ENCODE measurements around the gene SMIM27. TPM values are rescaled to one million over a fixed set of nuclear protein-coding genes. Genes with fewer than 3 reads are reported as not detected.
"Not testable (repeated sequence)": the region's sequence is repeated elsewhere in the genome, so short reads cannot be mapped to it uniquely, and the experiment has no call there.

Gene SMIM27
- total RNA-seq, 1 experiment from 2014 or later = 3.5 TPM

GRCh38 chr9:32581512-32582143, 29.5 kb downstream of the SMIM27 start:
- no peak for DNase-seq (ENCODE audit: low read depth)
- in situ Hi-C loops (cut with HindIII; ENCODE audit: low pct_unique_long_range_greater_than_20kb, low sequenced_read_pairs) = no loop called here

- DNase-seq (ENCODE audit: low read depth) = no peak
- in situ Hi-C loops (cut with HindIII; ENCODE audit: low pct_unique_long_range_greater_than_20kb, low sequenced_read_pairs) = no loop called here
Observed at GRCh38 chr9:32584784-32585183, 32.7 kb downstream of the SMIM27 start.

GRCh38 chr9:32587901-32588300, 35.8 kb downstream of the SMIM27 start:
- in situ Hi-C loops (cut with HindIII; ENCODE audit: low pct_unique_long_range_greater_than_20kb, low sequenced_read_pairs) = no loop called here
- DNase-seq (ENCODE audit: low read depth) = no peak

- DNase-seq (ENCODE audit: low read depth) = no peak
- in situ Hi-C loops (cut with HindIII; ENCODE audit: low pct_unique_long_range_greater_than_20kb, low sequenced_read_pairs) = no loop called here
Observed at GRCh38 chr9:32589083-32589723, 37.1 kb downstream of the SMIM27 start.

GRCh38 chr9:32590476-32590875, 38.3 kb downstream of the SMIM27 start:
- no peak for DNase-seq (ENCODE audit: low read depth)
- in situ Hi-C loops (cut with HindIII; ENCODE audit: low pct_unique_long_range_greater_than_20kb, low sequenced_read_pairs) = no loop called here

- in situ Hi-C loops (cut with HindIII; ENCODE audit: low pct_unique_long_range_greater_than_20kb, low sequenced_read_pairs) = no loop called here
- no peak for DNase-seq (ENCODE audit: low read depth)
Observed at GRCh38 chr9:32590898-32591297, 38.8 kb downstream of the SMIM27 start.

- in situ Hi-C loops (cut with HindIII; ENCODE audit: low pct_unique_long_range_greater_than_20kb, low sequenced_read_pairs) = no loop called here
- DNase-seq (ENCODE audit: low read depth) = no peak
Observed at GRCh38 chr9:32596096-32596865, 44.2 kb downstream of the SMIM27 start.

- DNase-seq (ENCODE audit: low read depth) = no peak
- in situ Hi-C loops (cut with HindIII; ENCODE audit: low pct_unique_long_range_greater_than_20kb, low sequenced_read_pairs) = no loop called here
Observed at GRCh38 chr9:32596936-32597335, 44.8 kb downstream of the SMIM27 start.

GRCh38 chr9:32599021-32599420, 46.9 kb downstream of the SMIM27 start:
- DNase-seq (ENCODE audit: low read depth); in situ Hi-C loops (cut with HindIII; ENCODE audit: low pct_unique_long_range_greater_than_20kb, low sequenced_read_pairs): not testable (repeated sequence)

Other genes with a start within 250 kb of the SMIM27 start
- 35.6 and 36.2 TPM in 2 replicates for gene ACO1, start 167.7 kb upstream of the SMIM27 start, total RNA-seq (2014; rRNA removed; shearing (Covaris generic); ENCODE audit: low replicate concordance)
- 2.8 and 5.8 TPM in 2 replicates for gene RIGI, start 26.1 kb upstream of the SMIM27 start, total RNA-seq (2014; rRNA removed; shearing (Covaris generic); ENCODE audit: low replicate concordance)
- 9.8 and 9.9 TPM in 2 replicates for gene TOPORS, start 259 bp downstream of the SMIM27 start, total RNA-seq (2014; rRNA removed; shearing (Covaris generic); ENCODE audit: low replicate concordance)
- gene NDUFB6, start 20.8 kb downstream of the SMIM27 start, total RNA-seq (2014; rRNA removed; shearing (Covaris generic); ENCODE audit: low replicate concordance) = 57.3 and 99.5 TPM in 2 replicates
- gene TAF1L, start 83.3 kb downstream of the SMIM27 start, total RNA-seq (2014; rRNA removed; shearing (Covaris generic); ENCODE audit: low replicate concordance) = not detected in 2 replicates
- not detected in 2 replicates for gene TMEM215, start 231.2 kb downstream of the SMIM27 start, total RNA-seq (2014; rRNA removed; shearing (Covaris generic); ENCODE audit: low replicate concordance)

Measured in Caki2 (cell line).